ENCODE measurements around the gene DNAH8.

Gene DNAH8

GRCh38 chr6:38943964-38944363 is 228.9 kb downstream of the DNAH8 start:
- H3K9me3 ChIP-seq (ENCODE audit: control insufficient read depth, low read length) = no peaks in the 10 kb centered on the region
- H3K27ac ChIP-seq (ENCODE audit: insufficient read depth, low read depth, low read length, poor library complexity, severe bottlenecking) = no peak overlapping the region
- WGBS, 2 experiments = 70 to 72% methylated on average over 4 of the region's 4 CpGs
- H3K4me1 ChIP-seq (ENCODE audit: control insufficient read depth, insufficient read depth, low read length) = no peaks in the 10 kb centered on the region
- H3K27me3 ChIP-seq (ENCODE audit: control insufficient read depth, insufficient read depth, low read length, poor library complexity, severe bottlenecking) = no peaks in the 10 kb centered on the region
- H3K36me3 ChIP-seq (ENCODE audit: control insufficient read depth, insufficient read depth, low read length) = no peaks in the 10 kb centered on the region
- no peak overlapping the region for H3K4me3 ChIP-seq (ENCODE audit: insufficient read depth, low read depth, low read length)

GRCh38 chr6:38944655-38945279 is 229.7 kb downstream of the DNAH8 start:
- Histone ChIP-seq H3K27ac (ENCODE audit: insufficient read depth, low read depth, low read length, poor library complexity, severe bottlenecking) (no peak overlapping the region), H3K27me3 (ENCODE audit: control insufficient read depth, insufficient read depth, low read length, poor library complexity, severe bottlenecking) (no peaks in the 10 kb centered on the region), H3K36me3 (ENCODE audit: control insufficient read depth, insufficient read depth, low read length) (no peaks in the 10 kb centered on the region), H3K4me1 (ENCODE audit: control insufficient read depth, insufficient read depth, low read length) (no peaks in the 10 kb centered on the region), H3K4me3 (ENCODE audit: insufficient read depth, low read depth, low read length) (no peak overlapping the region), H3K9me3 (ENCODE audit: control insufficient read depth, low read length) (no peaks in the 10 kb centered on the region)
- WGBS, 2 experiments = 88% methylated on average over 1 of the region's 1 CpG; no CpG with 5 or more reads in 1 of the 2 experiments

- Histone ChIP-seq H3K27me3 (ENCODE audit: control insufficient read depth, insufficient read depth, low read length, poor library complexity, severe bottlenecking) (no peaks in the 10 kb centered on the region), H3K27ac (ENCODE audit: insufficient read depth, low read depth, low read length, poor library complexity, severe bottlenecking) (no peak overlapping the region), H3K4me3 (ENCODE audit: insufficient read depth, low read depth, low read length) (no peak overlapping the region), H3K36me3 (ENCODE audit: control insufficient read depth, insufficient read depth, low read length) (no peaks in the 10 kb centered on the region), H3K4me1 (ENCODE audit: control insufficient read depth, insufficient read depth, low read length) (no peaks in the 10 kb centered on the region), H3K9me3 (ENCODE audit: control insufficient read depth, low read length) (no peaks in the 10 kb centered on the region)
- WGBS, 2 experiments = 90 to 95% methylated on average over 2 of the region's 2 CpGs
Measured at GRCh38 chr6:38955861-38956260, 240.8 kb downstream of the DNAH8 start.

GRCh38 chr6:38957426-38957825 is 242.3 kb downstream of the DNAH8 start:
- Histone ChIP-seq H3K27me3 (ENCODE audit: control insufficient read depth, insufficient read depth, low read length, poor library complexity, severe bottlenecking) (no peaks in the 10 kb centered on the region), H3K9me3 (ENCODE audit: control insufficient read depth, low read length) (no peaks in the 10 kb centered on the region), H3K4me3 (ENCODE audit: insufficient read depth, low read depth, low read length) (no peak overlapping the region), H3K4me1 (ENCODE audit: control insufficient read depth, insufficient read depth, low read length) (no peaks in the 10 kb centered on the region), H3K27ac (ENCODE audit: insufficient read depth, low read depth, low read length, poor library complexity, severe bottlenecking) (no peak overlapping the region), H3K36me3 (ENCODE audit: control insufficient read depth, insufficient read depth, low read length) (no peaks in the 10 kb centered on the region)

GRCh38 chr6:38959138-38959537 is 244.0 kb downstream of the DNAH8 start:
- Histone ChIP-seq H3K27ac (ENCODE audit: insufficient read depth, low read depth, low read length, poor library complexity, severe bottlenecking) (no peak overlapping the region), H3K36me3 (ENCODE audit: control insufficient read depth, insufficient read depth, low read length) (no peaks in the 10 kb centered on the region), H3K27me3 (ENCODE audit: control insufficient read depth, insufficient read depth, low read length, poor library complexity, severe bottlenecking) (no peaks in the 10 kb centered on the region), H3K9me3 (ENCODE audit: control insufficient read depth, low read length) (no peaks in the 10 kb centered on the region), H3K4me1 (ENCODE audit: control insufficient read depth, insufficient read depth, low read length) (no peaks in the 10 kb centered on the region), H3K4me3 (ENCODE audit: insufficient read depth, low read depth, low read length) (no peak overlapping the region)
- 63% methylated on average over 2 of the region's 2 CpGs; no CpG with 5 or more reads in 1 of the 2 experiments for WGBS, 2 experiments

GRCh38 chr6:38968702-38969149 is 253.6 kb downstream of the DNAH8 start:
- Histone ChIP-seq H3K4me1 (ENCODE audit: control insufficient read depth, insufficient read depth, low read length) (no peaks in the 10 kb centered on the region), H3K27me3 (ENCODE audit: control insufficient read depth, insufficient read depth, low read length, poor library complexity, severe bottlenecking) (no peaks in the 10 kb centered on the region), H3K36me3 (ENCODE audit: control insufficient read depth, insufficient read depth, low read length) (no peaks in the 10 kb centered on the region), H3K27ac (ENCODE audit: insufficient read depth, low read depth, low read length, poor library complexity, severe bottlenecking) (no peak overlapping the region), H3K4me3 (ENCODE audit: insufficient read depth, low read depth, low read length) (no peak overlapping the region), H3K9me3 (ENCODE audit: control insufficient read depth, low read length) (no peaks in the 10 kb centered on the region)

- H3K9me3 ChIP-seq (ENCODE audit: control insufficient read depth, low read length) = no peaks in the 10 kb centered on the region
- no peaks in the 10 kb centered on the region for H3K27me3 ChIP-seq (ENCODE audit: control insufficient read depth, insufficient read depth, low read length, poor library complexity, severe bottlenecking)
- no peak overlapping the region for H3K4me3 ChIP-seq (ENCODE audit: insufficient read depth, low read depth, low read length)
- no peak overlapping the region for H3K27ac ChIP-seq (ENCODE audit: insufficient read depth, low read depth, low read length, poor library complexity, severe bottlenecking)
- no peaks in the 10 kb centered on the region for H3K36me3 ChIP-seq (ENCODE audit: control insufficient read depth, insufficient read depth, low read length)
- H3K4me1 ChIP-seq (ENCODE audit: control insufficient read depth, insufficient read depth, low read length) = peaks cover 11% of the 10 kb centered on the region
- WGBS, 2 experiments = 81 to 83% methylated on average over 8 of the region's 8 CpGs
Measured at GRCh38 chr6:38973178-38974057, 258.3 kb downstream of the DNAH8 start.

GRCh38 chr6:38974389-38975151 is 259.5 kb downstream of the DNAH8 start:
- H3K36me3 ChIP-seq (ENCODE audit: control insufficient read depth, insufficient read depth, low read length) = no peaks in the 10 kb centered on the region
- 88% methylated on average over 5 of the region's 7 CpGs for WGBS, 2 experiments
- no peaks in the 10 kb centered on the region for H3K9me3 ChIP-seq (ENCODE audit: control insufficient read depth, low read length)
- H3K27ac ChIP-seq (ENCODE audit: insufficient read depth, low read depth, low read length, poor library complexity, severe bottlenecking) = no peak overlapping the region
- peaks cover 11% of the 10 kb centered on the region for H3K4me1 ChIP-seq (ENCODE audit: control insufficient read depth, insufficient read depth, low read length)
- no peak overlapping the region for H3K4me3 ChIP-seq (ENCODE audit: insufficient read depth, low read depth, low read length)
- H3K27me3 ChIP-seq (ENCODE audit: control insufficient read depth, insufficient read depth, low read length, poor library complexity, severe bottlenecking) = no peaks in the 10 kb centered on the region

- 82 to 95% methylated on average over 2 of the region's 2 CpGs for WGBS, 2 experiments
- no peaks in the 10 kb centered on the region for H3K9me3 ChIP-seq (ENCODE audit: control insufficient read depth, low read length)
- H3K36me3 ChIP-seq (ENCODE audit: control insufficient read depth, insufficient read depth, low read length) = no peaks in the 10 kb centered on the region
- H3K4me3 ChIP-seq (ENCODE audit: insufficient read depth, low read depth, low read length) = no peak overlapping the region
- no peak overlapping the region for H3K27ac ChIP-seq (ENCODE audit: insufficient read depth, low read depth, low read length, poor library complexity, severe bottlenecking)
- H3K27me3 ChIP-seq (ENCODE audit: control insufficient read depth, insufficient read depth, low read length, poor library complexity, severe bottlenecking) = no peaks in the 10 kb centered on the region
- H3K4me1 ChIP-seq (ENCODE audit: control insufficient read depth, insufficient read depth, low read length) = peaks cover 11% of the 10 kb centered on the region
Measured at GRCh38 chr6:38975621-38976049, 260.5 kb downstream of the DNAH8 start.

GRCh38 chr6:38976051-38976450 is 260.9 kb downstream of the DNAH8 start:
- H3K27ac ChIP-seq (ENCODE audit: insufficient read depth, low read depth, low read length, poor library complexity, severe bottlenecking) = no peak overlapping the region
- 92 to 93% methylated on average over 3 of the region's 3 CpGs for WGBS, 2 experiments
- H3K4me3 ChIP-seq (ENCODE audit: insufficient read depth, low read depth, low read length) = no peak overlapping the region
- H3K4me1 ChIP-seq (ENCODE audit: control insufficient read depth, insufficient read depth, low read length) = peaks cover 11% of the 10 kb centered on the region
- no peaks in the 10 kb centered on the region for H3K27me3 ChIP-seq (ENCODE audit: control insufficient read depth, insufficient read depth, low read length, poor library complexity, severe bottlenecking)
- H3K9me3 ChIP-seq (ENCODE audit: control insufficient read depth, low read length) = no peaks in the 10 kb centered on the region
- H3K36me3 ChIP-seq (ENCODE audit: control insufficient read depth, insufficient read depth, low read length) = no peaks in the 10 kb centered on the region

Measured in ectodermal cell (in vitro differentiated cells).